GM12891 (cell line): ENCODE results near the gene NOSTRIN.

ENCODE experiments used
- DNase-seq: peaks from one replicate; pipeline ENCODE4 v3.0.0; 2011; ENCODE audit warnings: low spot score; ENCODE audit not compliant: insufficient read length
- FAIRE-seq: peaks from 2 replicates; lab custom pipeline; 2011; peaks lifted over from hg19 to GRCh38; lab: Jason Lieb, UNC
- PAX5 ChIP-seq: IDR thresholded peaks from 2 replicates; pipeline ENCODE4 v1.6.1; 2011; ENCODE audit warnings: low read length, moderate library complexity, mild to moderate bottlenecking; ENCODE audit not compliant: insufficient read depth, severe bottlenecking
- POLR2A ChIP-seq: IDR thresholded peaks from 2 replicates; pipeline ENCODE4 v1.6.1; 2011; ENCODE audit warnings: low read depth, low read length, control low read depth
- POLR2AphosphoS5 ChIP-seq: IDR thresholded peaks from 2 replicates; pipeline ENCODE4 v1.6.1; 2011; ENCODE audit warnings: low read depth, low read length, control low read depth
- POU2F2 ChIP-seq: IDR thresholded peaks from 2 replicates; pipeline ENCODE4 v1.6.1; 2011; ENCODE audit warnings: low read depth, mild to moderate bottlenecking, control low read depth, low read length, moderate library complexity
- SPI1 ChIP-seq: IDR thresholded peaks from 2 replicates; pipeline ENCODE4 v1.6.1; 2011; ENCODE audit warnings: low read depth, low read length, control low read depth
- TAF1 ChIP-seq: IDR thresholded peaks from 2 replicates; pipeline ENCODE4 v1.6.1; 2011; ENCODE audit warnings: low read depth, low read length, control low read depth

The NOSTRIN gene

GRCh38 chr2:168811696-168812095, 9.3 kb downstream of the NOSTRIN start:
- DNase-seq, result no peak
- FAIRE-seq, result no peak
- TF ChIP-seq TAF1 (no peak), POLR2AphosphoS5 (no peak), PAX5 (no peak), POLR2A (no peak), POU2F2 (no peak), SPI1 (no peak)

DNA sequence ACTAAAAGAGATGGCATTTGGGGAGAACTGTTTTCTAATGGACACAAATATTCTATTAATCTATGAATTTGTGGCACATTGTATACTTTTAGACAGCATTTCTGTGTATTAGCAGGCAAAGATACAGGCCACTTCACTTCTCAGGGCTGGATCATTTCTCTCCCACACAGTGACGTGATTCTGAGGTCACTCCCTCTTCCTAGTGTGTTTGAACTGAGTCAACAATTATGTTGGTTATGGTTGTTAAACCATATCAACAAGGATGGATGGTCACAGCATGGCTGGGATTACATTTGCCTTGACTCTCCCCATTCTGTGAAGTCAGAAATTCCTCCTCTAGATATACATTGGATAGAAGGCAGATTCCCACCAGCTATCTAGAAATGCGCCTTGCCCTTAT, 11.6 kb downstream of the NOSTRIN start:
- DNase-seq (no peak), FAIRE-seq (no peak)
- TF ChIP-seq PAX5, result no peak
- no peak for TF ChIP-seq POLR2A
- TF ChIP-seq SPI1, result no peak
- no peak for TF ChIP-seq TAF1
- TF ChIP-seq POLR2AphosphoS5, result no peak
- no peak for TF ChIP-seq POU2F2

- TF ChIP-seq TAF1, result no peak
- DNase-seq (no peak), FAIRE-seq (no peak)
Observed at GRCh38 chr2:168814939-168815907, 12.8 kb downstream of the NOSTRIN start.

DNA sequence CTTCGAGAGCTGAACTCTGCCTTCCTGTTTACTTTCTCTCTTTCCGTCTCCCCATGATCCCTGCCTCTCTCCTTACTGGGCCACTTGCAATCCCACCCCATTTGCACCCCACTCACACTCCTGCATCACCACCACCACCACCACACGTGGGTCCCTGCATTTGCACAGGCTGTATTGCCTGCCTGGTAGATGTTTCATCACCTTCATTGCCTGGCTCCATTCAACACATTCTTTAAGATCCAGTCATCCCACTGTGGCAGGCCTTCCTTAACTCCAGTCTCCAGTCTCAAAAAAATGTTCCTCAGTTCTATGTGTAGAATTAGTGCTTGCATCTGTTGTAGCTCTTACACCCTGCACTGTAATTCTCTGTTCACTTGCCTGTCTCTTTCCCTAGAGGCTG, 13.9 kb downstream of the NOSTRIN start:
- FAIRE-seq (no peak), DNase-seq (no peak)
- no peak for TF ChIP-seq TAF1
- TF ChIP-seq POU2F2, result no peak
- TF ChIP-seq POLR2AphosphoS5, result no peak
- TF ChIP-seq POLR2A, result no peak
- no peak for TF ChIP-seq SPI1

- TF ChIP-seq PAX5, result no peak
- DNase-seq (no peak), FAIRE-seq (no peak)
Observed at GRCh38 chr2:168819050-168819715, 16.7 kb downstream of the NOSTRIN start.

DNA sequence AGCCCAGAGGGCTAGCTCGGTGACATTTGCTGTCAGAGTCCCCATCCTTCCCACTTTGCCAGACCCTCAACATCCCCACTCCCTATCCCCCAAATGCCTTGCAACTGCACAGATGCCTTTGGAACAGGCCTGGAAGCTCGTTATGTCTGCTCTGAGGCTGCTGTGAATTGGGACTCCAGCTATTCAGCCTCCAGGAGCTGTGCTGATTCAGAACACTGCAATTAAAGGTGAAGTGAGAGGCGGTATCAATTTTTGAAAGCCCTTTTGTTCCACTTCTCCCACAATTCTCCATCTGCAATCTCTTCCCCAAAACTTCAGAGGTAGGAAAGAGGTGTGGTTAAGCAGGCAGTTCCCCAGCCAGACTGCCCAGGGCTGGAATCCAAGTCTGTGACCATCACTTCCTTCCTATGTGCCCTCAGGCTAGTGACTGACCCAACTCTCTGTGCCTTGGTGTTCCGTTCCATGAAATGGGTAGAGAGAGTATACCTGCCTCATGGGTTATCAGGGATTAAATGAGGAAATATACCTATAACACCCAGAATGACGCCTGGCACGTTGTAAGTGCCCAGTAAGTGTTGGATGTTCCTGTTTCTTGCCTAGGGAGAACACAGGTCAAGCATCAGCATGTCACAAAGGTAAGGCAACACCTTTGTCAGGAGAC, 17.5 kb downstream of the NOSTRIN start:
- no peak for DNase-seq
- FAIRE-seq, result no peak
- TF ChIP-seq POLR2AphosphoS5 (no peak), TAF1 (no peak), SPI1 (no peak), PAX5 (no peak), POLR2A (no peak), POU2F2 (no peak)

DNA sequence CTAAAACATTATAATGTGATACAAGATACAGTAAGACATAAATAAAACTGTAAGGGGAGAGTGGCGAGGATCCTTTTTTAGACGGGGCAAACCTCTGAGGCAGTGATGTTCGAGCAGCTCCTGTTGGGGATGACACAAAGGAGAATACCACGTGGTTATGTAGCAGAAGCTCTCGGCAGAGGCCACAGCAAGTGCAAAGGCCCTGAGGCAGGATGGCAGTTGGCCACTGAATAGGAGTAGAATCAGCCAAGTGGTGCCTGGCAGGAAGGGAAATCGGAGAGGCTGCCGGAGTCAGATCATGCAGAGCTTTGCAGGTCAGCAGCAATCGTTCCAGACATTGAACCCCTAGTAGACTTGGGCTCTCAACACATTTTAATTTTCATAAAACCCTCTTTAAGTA, 19.1 kb downstream of the NOSTRIN start:
- DNase-seq (no peak), FAIRE-seq (no peak)
- TF ChIP-seq SPI1 (no peak), POLR2A (no peak), TAF1 (no peak), POLR2AphosphoS5 (no peak), POU2F2 (no peak), PAX5 (no peak)

- FAIRE-seq, result no peak
- no peak for DNase-seq
- TF ChIP-seq TAF1 (no peak), POU2F2 (no peak), SPI1 (no peak), PAX5 (no peak), POLR2A (no peak), POLR2AphosphoS5 (no peak)
Observed at GRCh38 chr2:168821992-168822391, 19.6 kb downstream of the NOSTRIN start.

DNA sequence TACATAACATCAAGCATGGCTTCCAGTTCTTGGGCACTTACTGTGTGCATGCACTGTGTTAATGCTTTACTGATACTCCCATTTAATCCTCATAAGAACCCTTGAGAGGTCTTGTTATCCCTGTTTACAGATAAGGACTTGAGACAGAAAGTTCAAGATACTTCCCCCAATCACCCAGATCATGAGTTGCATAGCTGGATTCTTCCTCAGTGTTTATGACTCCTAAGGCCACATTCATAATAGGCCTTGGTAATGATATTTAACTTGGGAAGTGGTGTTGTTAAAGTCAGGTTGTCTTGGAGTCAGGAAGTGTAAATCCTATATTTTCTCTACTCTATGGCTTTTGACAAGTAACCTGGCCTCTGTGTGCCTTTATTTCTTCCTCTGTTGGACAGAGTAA, 22.7 kb downstream of the NOSTRIN start:
- no peak for FAIRE-seq
- no peak for TF ChIP-seq SPI1
- no peak for TF ChIP-seq POU2F2
- no peak for TF ChIP-seq PAX5
- TF ChIP-seq TAF1, result no peak
- no peak for TF ChIP-seq POLR2AphosphoS5
- TF ChIP-seq POLR2A, result no peak
- DNase-seq, result no peak
